GM23248 (cell line): Measurements from ENCODE around the gene ECT2L.

Source experiments
- EZH2 ChIP-seq: fragments of 200-600 bp; sonication (generic); IDR thresholded peaks from 2 replicates; pipeline ENCODE4 v1.6.1; 2018; ENCODE audit warnings: antibody characterized with exemption, mild to moderate bottlenecking; ENCODE audit not compliant: insufficient read depth, poor library complexity, severe bottlenecking
- EZH2phosphoT487 ChIP-seq: fragments of 200-600 bp; sonication (generic); IDR thresholded peaks from 2 replicates; pipeline ENCODE4 v1.6.1; 2018; ENCODE audit warnings: antibody characterized with exemption, moderate library complexity, mild to moderate bottlenecking, low read depth; ENCODE audit not compliant: insufficient read depth

- no peak for TF ChIP-seq EZH2phosphoT487
- no peak for TF ChIP-seq EZH2
These were observed 28.7 kb downstream of the ECT2L start for GRCh38 chr6:138824482-138825144.
